Fibroblast of lung (primary cell): ENCODE results near the gene RBBP5.

Experiments used
- EZH2 ChIP-seq: IDR thresholded peaks from 2 replicates; pipeline ENCODE4 v1.5.1; 2012; ENCODE audit warnings: low read length, control low read depth, mild to moderate bottlenecking; ENCODE audit errors: missing control alignments
- TF ChIP-seq, protein P1 (sequence below), 2 donors: IDR thresholded peaks in 1 of 2; conservative IDR thresholded peaks in 1 of 2; 1 replicate in 1 of 2; 2 replicates in 1 of 2; pipeline ENCODE4 v1.5.1; 2011 to 2012; ENCODE audit warnings: low read length in 2 of 2, control low read depth in 1 of 2, inconsistent platforms in 1 of 2, low read depth in 1 of 2, mild to moderate bottlenecking in 1 of 2

DNA sequence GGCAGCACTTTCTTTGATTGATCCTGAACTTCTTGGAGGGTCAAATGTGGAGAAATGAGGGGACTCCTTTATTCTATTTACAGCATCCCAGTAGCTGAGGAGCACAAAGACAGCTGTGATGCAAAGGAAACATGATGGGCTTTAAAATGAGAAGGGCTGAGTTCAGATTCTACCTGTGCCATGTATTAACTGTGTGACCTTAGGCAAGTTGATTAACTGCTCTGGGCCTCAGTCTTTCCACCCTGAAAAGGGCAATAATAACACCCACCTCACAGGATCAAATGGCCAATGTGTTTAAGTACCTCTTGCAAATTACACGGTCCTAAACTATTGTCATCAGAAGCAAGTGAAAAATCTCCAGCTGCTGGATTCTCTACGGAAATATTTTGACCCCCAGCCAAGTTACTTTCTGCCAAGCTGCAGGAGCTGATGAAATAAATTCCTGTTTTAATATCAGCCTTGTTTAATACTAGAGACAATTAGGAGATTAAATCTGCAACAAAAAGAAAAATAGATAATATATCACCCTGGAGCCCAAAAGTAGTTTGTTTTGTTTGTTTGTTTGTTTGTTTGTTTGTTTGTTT, 53.2 kb downstream of the RBBP5 start:
- TF ChIP-seq, protein P1, sequence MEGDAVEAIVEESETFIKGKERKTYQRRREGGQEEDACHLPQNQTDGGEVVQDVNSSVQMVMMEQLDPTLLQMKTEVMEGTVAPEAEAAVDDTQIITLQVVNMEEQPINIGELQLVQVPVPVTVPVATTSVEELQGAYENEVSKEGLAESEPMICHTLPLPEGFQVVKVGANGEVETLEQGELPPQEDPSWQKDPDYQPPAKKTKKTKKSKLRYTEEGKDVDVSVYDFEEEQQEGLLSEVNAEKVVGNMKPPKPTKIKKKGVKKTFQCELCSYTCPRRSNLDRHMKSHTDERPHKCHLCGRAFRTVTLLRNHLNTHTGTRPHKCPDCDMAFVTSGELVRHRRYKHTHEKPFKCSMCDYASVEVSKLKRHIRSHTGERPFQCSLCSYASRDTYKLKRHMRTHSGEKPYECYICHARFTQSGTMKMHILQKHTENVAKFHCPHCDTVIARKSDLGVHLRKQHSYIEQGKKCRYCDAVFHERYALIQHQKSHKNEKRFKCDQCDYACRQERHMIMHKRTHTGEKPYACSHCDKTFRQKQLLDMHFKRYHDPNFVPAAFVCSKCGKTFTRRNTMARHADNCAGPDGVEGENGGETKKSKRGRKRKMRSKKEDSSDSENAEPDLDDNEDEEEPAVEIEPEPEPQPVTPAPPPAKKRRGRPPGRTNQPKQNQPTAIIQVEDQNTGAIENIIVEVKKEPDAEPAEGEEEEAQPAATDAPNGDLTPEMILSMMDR (conservative IDR thresholded peaks at IDR 0.05 in 1 of 2, IDR thresholded peaks at IDR 0.05 in 1 of 2; ENCODE audit: low read depth in 1 of 2, low read length in 2 of 2) = no peak
- no peak for TF ChIP-seq EZH2
